ENCODE data around the gene ADRA1B.
"Not testable (repeated sequence)": the region's sequence is repeated elsewhere in the genome, so short reads cannot be mapped to it uniquely, and the experiment has no call there.

Gene ADRA1B

GRCh38 chr5:159965031-159965837, 49.0 kb downstream of the ADRA1B start:
- DNase-seq (ENCODE audit: extremely low read depth in 1 of 2, low read depth in 1 of 2) = no peak

GRCh38 chr5:159965838-159966128, 49.5 kb downstream of the ADRA1B start:
- not testable (repeated sequence) for DNase-seq (ENCODE audit: extremely low read depth in 1 of 2, low read depth in 1 of 2)

- no peak for DNase-seq (ENCODE audit: extremely low read depth in 1 of 2, low read depth in 1 of 2)
Measured at GRCh38 chr5:159969966-159970365, 53.7 kb downstream of the ADRA1B start.

- no peak for DNase-seq (ENCODE audit: extremely low read depth in 1 of 2, low read depth in 1 of 2)
Measured at GRCh38 chr5:159971038-159971437, 54.8 kb downstream of the ADRA1B start.

GRCh38 chr5:159971514-159971913, 55.2 kb downstream of the ADRA1B start:
- DNase-seq (ENCODE audit: extremely low read depth in 1 of 2, low read depth in 1 of 2) = no peak

- DNase-seq (ENCODE audit: extremely low read depth in 1 of 2, low read depth in 1 of 2) = no peak
Measured at GRCh38 chr5:159971931-159972461, 55.7 kb downstream of the ADRA1B start.

- DNase-seq (ENCODE audit: extremely low read depth in 1 of 2, low read depth in 1 of 2) = no peak
Measured at GRCh38 chr5:159972538-159973362, 56.5 kb downstream of the ADRA1B start.

- no peak for DNase-seq (ENCODE audit: extremely low read depth in 1 of 2, low read depth in 1 of 2)
Measured at GRCh38 chr5:159975462-159976019, 59.3 kb downstream of the ADRA1B start.

GRCh38 chr5:159976921-159977320, 60.6 kb downstream of the ADRA1B start:
- DNase-seq (ENCODE audit: extremely low read depth in 1 of 2, low read depth in 1 of 2) = no peak

- DNase-seq (ENCODE audit: extremely low read depth in 1 of 2, low read depth in 1 of 2) = no peak
Measured at GRCh38 chr5:159978358-159978757, 62.1 kb downstream of the ADRA1B start.

GRCh38 chr5:159982421-159983173, 66.3 kb downstream of the ADRA1B start:
- no peak for DNase-seq (ENCODE audit: extremely low read depth in 1 of 2, low read depth in 1 of 2)

- peak; percentile 40 to 59 for DNase-seq (ENCODE audit: extremely low read depth in 1 of 2, low read depth in 1 of 2)
Measured at GRCh38 chr5:159987031-159987674, 70.9 kb downstream of the ADRA1B start.

- DNase-seq (ENCODE audit: extremely low read depth in 1 of 2, low read depth in 1 of 2) = no peak
Measured at GRCh38 chr5:159990506-159990905, 74.2 kb downstream of the ADRA1B start.

GRCh38 chr5:159992566-159992965, 76.3 kb downstream of the ADRA1B start:
- no peak for DNase-seq (ENCODE audit: extremely low read depth in 1 of 2, low read depth in 1 of 2)

GRCh38 chr5:159993194-159993593, 76.9 kb downstream of the ADRA1B start:
- no peak for DNase-seq (ENCODE audit: extremely low read depth in 1 of 2, low read depth in 1 of 2)

- DNase-seq (ENCODE audit: extremely low read depth in 1 of 2, low read depth in 1 of 2) = no peak
Measured at GRCh38 chr5:159995907-159996306, 79.6 kb downstream of the ADRA1B start.

- no peak for DNase-seq (ENCODE audit: extremely low read depth in 1 of 2, low read depth in 1 of 2)
Measured at GRCh38 chr5:160001457-160001856, 85.2 kb downstream of the ADRA1B start.

GRCh38 chr5:160007514-160007913, 91.2 kb downstream of the ADRA1B start:
- no peak for DNase-seq (ENCODE audit: extremely low read depth in 1 of 2, low read depth in 1 of 2)

- not testable (repeated sequence) for DNase-seq (ENCODE audit: extremely low read depth in 1 of 2, low read depth in 1 of 2)
Measured at GRCh38 chr5:160008529-160008876, 92.2 kb downstream of the ADRA1B start.

GRCh38 chr5:160008877-160009590, 92.8 kb downstream of the ADRA1B start, which contains the start of gene TTC1:
Gene TTC1, plus strand, starts transcription at chr5:160009139. Its CDS starts 1,390 bp downstream, at chr5:160010529.
- peak; percentile 54 to 89 for DNase-seq (ENCODE audit: extremely low read depth in 1 of 2, low read depth in 1 of 2)
